ENCODE data around the gene MAP2K2. TPM values are rescaled to one million over a fixed set of nuclear protein-coding genes. Genes with fewer than 3 reads are reported as not detected.

Gene MAP2K2
- polyA plus RNA-seq, 1 donor from 2014 or later = 95.5 TPM

GRCh38 chr19:4089946-4090345 is 34.0 kb downstream of the MAP2K2 start:
- H3K9me3 ChIP-seq (ENCODE audit: low read length) = no peaks in the 10 kb centered on the region
- no peaks in the 10 kb centered on the region for H3K9me2 ChIP-seq (ENCODE audit: insufficient read depth, low read length)
- no peak overlapping the region for H3K27ac ChIP-seq (ENCODE audit: low read length)
- no peaks in the 10 kb centered on the region for H3K36me3 ChIP-seq (ENCODE audit: insufficient read depth, low read length)
- H3K4me3 ChIP-seq (ENCODE audit: low read length) = no peak overlapping the region
- H3K79me2 ChIP-seq (replicated peaks; ENCODE audit: insufficient read depth, low read length) = no peaks in the 10 kb centered on the region
- H3K4me2 ChIP-seq (ENCODE audit: low read length) = no peak overlapping the region
- no peak for TF ChIP-seq POLR2AphosphoS5 (IDR thresholded peaks at IDR 0.05)
- no peak for TF ChIP-seq MXI1 (conservative IDR thresholded peaks at IDR 0.05; ENCODE audit: poor library complexity, severe bottlenecking)
- TF ChIP-seq EZH2 (IDR thresholded peaks at IDR 0.05; ENCODE audit: borderline replicate concordance, insufficient read depth, low read length, poor library complexity, severe bottlenecking) = no peak
- TF ChIP-seq CTCF (IDR thresholded peaks at IDR 0.05; ENCODE audit: poor library complexity, severe bottlenecking) = no peak
- no peak for TF ChIP-seq TAF1 (IDR thresholded peaks at IDR 0.05; ENCODE audit: low read depth)
- no peak for TF ChIP-seq RAD21 (conservative IDR thresholded peaks at IDR 0.05)
- TF ChIP-seq EP300 (conservative IDR thresholded peaks at IDR 0.05; ENCODE audit: poor library complexity, severe bottlenecking) = no peak
- TF ChIP-seq REST (IDR thresholded peaks at IDR 0.05; ENCODE audit: borderline replicate concordance) = no peak
- no peak for TF ChIP-seq SMC3 (conservative IDR thresholded peaks at IDR 0.05; ENCODE audit: poor library complexity)
- H3F3A ChIP-seq (ENCODE audit: insufficient read depth, low read length, poor library complexity, severe bottlenecking) = no peaks in the 10 kb centered on the region
- no peak overlapping the region for H3K9ac ChIP-seq (ENCODE audit: low read length)
- no peaks in the 10 kb centered on the region for H4K20me1 ChIP-seq (ENCODE audit: insufficient read depth)
- H2AFZ ChIP-seq (ENCODE audit: low read depth, low read length) = no peak overlapping the region
- H3K27me3 ChIP-seq (ENCODE audit: insufficient read depth, low read depth, low read length) = no peaks in the 10 kb centered on the region

- Histone ChIP-seq H3K27me3 (ENCODE audit: insufficient read depth, low read depth, low read length) (no peaks in the 10 kb centered on the region), H3K9me2 (ENCODE audit: insufficient read depth, low read length) (no peaks in the 10 kb centered on the region), H3K4me3 (ENCODE audit: low read length) (no peak overlapping the region), H3K9ac (ENCODE audit: low read length) (no peak overlapping the region), H2AFZ (ENCODE audit: low read depth, low read length) (no peak overlapping the region), H3K79me2 (replicated peaks; ENCODE audit: insufficient read depth, low read length) (no peaks in the 10 kb centered on the region), H3K9me3 (ENCODE audit: low read length) (no peaks in the 10 kb centered on the region), H3K36me3 (ENCODE audit: insufficient read depth, low read length) (no peaks in the 10 kb centered on the region), H3F3A (ENCODE audit: insufficient read depth, low read length, poor library complexity, severe bottlenecking) (no peaks in the 10 kb centered on the region), H3K4me2 (ENCODE audit: low read length) (no peak overlapping the region), H4K20me1 (ENCODE audit: insufficient read depth) (no peaks in the 10 kb centered on the region), H3K27ac (ENCODE audit: low read length) (no peak overlapping the region)
- TF ChIP-seq MXI1 (conservative IDR thresholded peaks at IDR 0.05; ENCODE audit: poor library complexity, severe bottlenecking) (no peak), POLR2AphosphoS5 (IDR thresholded peaks at IDR 0.05) (no peak), CTCF (IDR thresholded peaks at IDR 0.05; ENCODE audit: poor library complexity, severe bottlenecking) (no peak), TAF1 (IDR thresholded peaks at IDR 0.05; ENCODE audit: low read depth) (no peak), RAD21 (conservative IDR thresholded peaks at IDR 0.05) (no peak), REST (IDR thresholded peaks at IDR 0.05; ENCODE audit: borderline replicate concordance) (no peak), EZH2 (IDR thresholded peaks at IDR 0.05; ENCODE audit: borderline replicate concordance, insufficient read depth, low read length, poor library complexity, severe bottlenecking) (no peak), EP300 (conservative IDR thresholded peaks at IDR 0.05; ENCODE audit: poor library complexity, severe bottlenecking) (no peak), SMC3 (conservative IDR thresholded peaks at IDR 0.05; ENCODE audit: poor library complexity) (no peak)
Observed at GRCh38 chr19:4089400-4089908, 34.5 kb downstream of the MAP2K2 start.

Data from neural cell (in vitro differentiated cells).